WTC11 (cell line): ENCODE measurements around the gene DOCK8. TPM values are rescaled to one million over a fixed set of nuclear protein-coding genes. Genes with fewer than 3 reads are reported as not detected.

Experiments
- ATAC-seq: fragments of 200-7000 bp; cut with Tn5 transposase; 2 replicates; pipeline ENCODE4 v1.10.0; 2021; ENCODE audit warnings: mild to moderate bottlenecking, moderate library complexity
- CTCF ChIA-PET: fragments of 300-600 bp; sonication (Branson Sonifier 250); formaldehyde crosslinking; loops from one replicate; lab custom pipeline; 2021; ENCODE audit warnings: antibody characterized with exemption; lab: Charles Lee
- POLR2A ChIA-PET: fragments of 350-600 bp; sonication (Branson Sonifier 250); formaldehyde crosslinking; loops from one replicate; lab custom pipeline; 2021; ENCODE audit warnings: antibody characterized with exemption; lab: Charles Lee
- DNase-seq: peaks from one replicate; pipeline ENCODE4 v3.0.0; 2021; ENCODE audit warnings: low spot score
- H3K27ac Mint-ChIP-seq: 2 replicates; pipeline ENCODE4 v1.8.0; 2021; ENCODE audit warnings: mixed read lengths
- H3K27me3 Mint-ChIP-seq: 2 replicates; pipeline ENCODE4 v1.8.0; 2021; ENCODE audit warnings: low read depth, mild to moderate bottlenecking, moderate library complexity, mixed read lengths
- H3K36me3 Mint-ChIP-seq: 2 replicates; pipeline ENCODE4 v1.8.0; 2021; ENCODE audit warnings: mixed read lengths
- H3K4me1 Mint-ChIP-seq: 2 replicates; pipeline ENCODE4 v1.8.0; 2022; ENCODE audit warnings: mixed read lengths
- H3K4me3 Mint-ChIP-seq: 2 replicates; pipeline ENCODE4 v1.8.0; 2021; ENCODE audit warnings: mild to moderate bottlenecking, moderate library complexity, mixed read lengths
- H3K9me3 Mint-ChIP-seq: 2 replicates; pipeline ENCODE4 v1.8.0; 2021; ENCODE audit warnings: mixed read lengths
- CBFB ChIP-seq: sonication (generic); formaldehyde crosslinking; IDR thresholded peaks from 2 replicates; pipeline ENCODE4 v1.8.1; 2022; ENCODE audit warnings: mild to moderate bottlenecking, low read depth, missing genetic modification reagents
- CREB1 ChIP-seq: sonication (generic); formaldehyde crosslinking; IDR thresholded peaks from 2 replicates; pipeline ENCODE4 v1.8.0; 2023; ENCODE audit warnings: mild to moderate bottlenecking, missing genetic modification reagents
- CTCF ChIP-seq: fragments of 200-600 bp; IDR thresholded peaks from 2 replicates; pipeline ENCODE4 v1.8.0; 2022; ENCODE audit warnings: antibody characterized with exemption
- EMX1 ChIP-seq: fragments of 250-450 bp; sonication (Bioruptor Pico); IDR thresholded peaks from 2 replicates; pipeline ENCODE4 v1.8.0; 2021; ENCODE audit warnings: mild to moderate bottlenecking
- ESRRA ChIP-seq: sonication (generic); formaldehyde crosslinking; IDR thresholded peaks from 2 replicates; pipeline ENCODE4 v1.8.1; 2022; ENCODE audit warnings: mild to moderate bottlenecking, missing genetic modification reagents, borderline replicate concordance
- FOXJ3 ChIP-seq: sonication (generic); formaldehyde crosslinking; IDR thresholded peaks from 2 replicates; pipeline ENCODE4 v1.9.0; 2021; ENCODE audit warnings: missing genetic modification reagents, mild to moderate bottlenecking, borderline replicate concordance
- FOXK1 ChIP-seq: sonication (generic); formaldehyde crosslinking; IDR thresholded peaks from 2 replicates; pipeline ENCODE4 v1.8.0; 2022; ENCODE audit warnings: mild to moderate bottlenecking, moderate library complexity, missing genetic modification reagents
- GABPB1 ChIP-seq: sonication (generic); formaldehyde crosslinking; IDR thresholded peaks from 2 replicates; pipeline ENCODE4 v1.8.1; 2023; ENCODE audit warnings: mild to moderate bottlenecking, missing genetic modification reagents
- HMGA2 ChIP-seq: fragments of 250-450 bp; sonication (Bioruptor Pico); IDR thresholded peaks from 2 replicates; pipeline ENCODE4 v1.4.0; 2021; ENCODE audit warnings: mild to moderate bottlenecking, moderate library complexity
- HMGXB4 ChIP-seq: sonication (generic); formaldehyde crosslinking; IDR thresholded peaks from 2 replicates; pipeline ENCODE4 v1.8.1; 2023; ENCODE audit warnings: mild to moderate bottlenecking, moderate library complexity, missing genetic modification reagents
- IRF1 ChIP-seq: sonication (generic); formaldehyde crosslinking; IDR thresholded peaks from 2 replicates; pipeline ENCODE4 v1.8.0; 2023; ENCODE audit warnings: missing genetic modification reagents
- IRF2 ChIP-seq: sonication (generic); formaldehyde crosslinking; IDR thresholded peaks from 2 replicates; pipeline ENCODE4 v1.8.0; 2022; ENCODE audit warnings: low read depth, missing genetic modification reagents, borderline replicate concordance
- NFATC4 ChIP-seq: fragments of 250-450 bp; sonication (Bioruptor Pico); IDR thresholded peaks from 2 replicates; pipeline ENCODE4 v1.9.0; 2021; ENCODE audit warnings: mild to moderate bottlenecking
- NFYB ChIP-seq: sonication (generic); formaldehyde crosslinking; conservative IDR thresholded peaks from 2 replicates; pipeline ENCODE4 v1.8.0; 2022; ENCODE audit warnings: low read depth, missing genetic modification reagents
- NR1H2 ChIP-seq: sonication (generic); formaldehyde crosslinking; IDR thresholded peaks from 2 replicates; pipeline ENCODE4 v1.9.0; 2021; ENCODE audit warnings: mild to moderate bottlenecking, moderate library complexity, missing genetic modification reagents
- PRRX2 ChIP-seq: fragments of 250-450 bp; sonication (Bioruptor Pico); IDR thresholded peaks from 2 replicates; pipeline ENCODE4 v1.8.0; 2021; ENCODE audit warnings: mild to moderate bottlenecking
- SMAD4 ChIP-seq: sonication (generic); formaldehyde crosslinking; IDR thresholded peaks from 2 replicates; pipeline ENCODE4 v1.8.0; 2022; ENCODE audit warnings: mild to moderate bottlenecking, missing genetic modification reagents
- SOX15 ChIP-seq: fragments of 250-450 bp; sonication (Bioruptor Pico); IDR thresholded peaks from 2 replicates; pipeline ENCODE4 v1.9.0; 2021; ENCODE audit warnings: mild to moderate bottlenecking
- ZNF121 ChIP-seq: sonication (generic); formaldehyde crosslinking; IDR thresholded peaks from 2 replicates; pipeline ENCODE4 v1.8.0; 2023; ENCODE audit warnings: missing genetic modification reagents
- ZNF138 ChIP-seq: sonication (generic); formaldehyde crosslinking; conservative IDR thresholded peaks from 2 replicates; pipeline ENCODE4 v1.8.1; 2022; ENCODE audit warnings: mild to moderate bottlenecking, moderate library complexity, missing genetic modification reagents
- ZNF232 ChIP-seq: sonication (generic); formaldehyde crosslinking; IDR thresholded peaks from 2 replicates; pipeline ENCODE4 v1.8.0; 2022; ENCODE audit warnings: mild to moderate bottlenecking, missing genetic modification reagents
- ZNF317 ChIP-seq: sonication (generic); formaldehyde crosslinking; IDR thresholded peaks from 2 replicates; pipeline ENCODE4 v1.8.1; 2023; ENCODE audit warnings: low read depth, mild to moderate bottlenecking, moderate library complexity, missing genetic modification reagents, borderline replicate concordance
- ZNF396 ChIP-seq: fragments of 250-450 bp; sonication (Bioruptor Pico); IDR thresholded peaks from 2 replicates; pipeline ENCODE4 v1.8.0; 2021; ENCODE audit warnings: mild to moderate bottlenecking, moderate library complexity, borderline replicate concordance
- ZSCAN18 ChIP-seq: fragments of 250-450 bp; sonication (Bioruptor Pico); IDR thresholded peaks from 2 replicates; pipeline ENCODE4 v2.1.2; 2022; ENCODE audit warnings: mild to moderate bottlenecking, moderate library complexity
- total RNA-seq: library from RNA; stranded (reverse); gene quantifications from 3 replicates; pipeline ENCODE4 v1.2.3, GENCODE V29; 2021
- TF ChIP-seq, protein P1 (sequence below): sonication (generic); formaldehyde crosslinking; IDR thresholded peaks from 2 replicates; pipeline ENCODE4 v1.8.1; 2023; ENCODE audit warnings: mild to moderate bottlenecking, missing genetic modification reagents, moderate library complexity
- TF ChIP-seq, protein P2 (sequence below): sonication (generic); formaldehyde crosslinking; IDR thresholded peaks from 2 replicates; pipeline ENCODE4 v1.8.0; 2022; ENCODE audit warnings: mild to moderate bottlenecking, missing genetic modification reagents
- TF ChIP-seq, protein P3 (sequence below): sonication (generic); formaldehyde crosslinking; IDR thresholded peaks from 2 replicates; pipeline ENCODE4 v1.8.1; 2022; ENCODE audit warnings: mild to moderate bottlenecking, moderate library complexity, missing genetic modification reagents
- TF ChIP-seq, protein P4 (sequence below): sonication (generic); formaldehyde crosslinking; IDR thresholded peaks from 2 replicates; pipeline ENCODE4 v1.8.1; 2022; ENCODE audit warnings: low read depth, missing genetic modification reagents, borderline replicate concordance

Gene DOCK8
- total RNA-seq, 1 experiment from 2014 or later, result 3.2 TPM

DNA sequence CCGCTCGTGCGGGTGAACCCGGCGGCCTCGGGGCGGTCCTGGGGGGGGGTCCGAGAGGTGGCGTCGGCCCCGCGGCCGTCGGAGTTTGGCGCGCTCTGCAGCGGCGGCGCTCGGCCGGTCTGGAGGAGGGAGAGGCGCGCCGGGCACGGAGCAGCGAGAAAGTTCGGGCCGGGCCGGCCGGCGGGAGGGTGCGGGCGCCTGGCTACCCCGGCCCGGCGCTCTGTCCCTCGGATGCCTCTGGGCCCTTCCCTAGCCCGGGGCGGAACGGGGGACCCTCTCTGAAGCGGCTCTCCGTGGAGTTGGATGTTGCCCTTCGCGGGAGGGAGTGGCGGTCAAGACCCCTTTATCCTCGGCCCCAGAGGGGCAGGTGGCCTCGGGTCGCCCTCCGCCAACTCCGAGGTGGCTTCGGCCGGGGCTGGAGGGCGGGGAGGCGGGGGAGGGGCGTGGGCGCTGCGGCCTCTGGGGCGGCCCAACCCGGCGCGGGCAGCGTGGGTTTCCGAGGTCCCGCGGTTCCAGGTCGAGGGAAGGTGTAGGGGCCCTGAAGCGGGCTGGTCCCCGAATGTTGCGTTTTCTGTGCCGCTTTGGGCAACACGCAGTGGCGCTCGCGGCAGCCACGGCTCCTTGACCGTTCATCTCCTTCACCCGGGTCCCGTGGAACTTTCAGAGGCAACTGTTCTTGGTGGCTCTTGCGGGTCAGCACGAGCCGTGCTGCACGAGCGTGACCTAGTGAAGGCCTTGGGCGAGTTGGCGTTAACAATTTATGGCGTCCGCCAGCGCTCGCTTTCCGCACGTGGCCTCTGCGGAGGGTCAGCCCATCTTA, 290.5 kb downstream of the DOCK8 start:
- Mint-ChIP-seq H3K4me3 (peak overlapping the region; percentile 81), H3K9me3 (peaks cover 2% of the 10 kb centered on the region), H3K27ac (no peak overlapping the region), H3K4me1 (peaks cover 19% of the 10 kb centered on the region), H3K36me3 (peaks cover 4% of the 10 kb centered on the region; the same call in 1 of the 2 replicates), H3K27me3 (peaks cover 40% of the 10 kb centered on the region)
- DNase-seq, result peak; percentile 47
- ChIA-PET CTCF (interaction anchor here (0.5 to 1.2 kb wide), 2 partner anchors 116 to 259 kb away, joined by 3 to 6 read pairs; no protein-coding TSS in a partner anchor), POLR2A (interaction anchor here (1.0 to 1.2 kb wide), 2 partner anchors 61 to 68 kb away, joined by 3 read pairs; no protein-coding TSS in a partner anchor)
- ATAC-seq, result peak; percentile 51
- TF ChIP-seq GABPB1 (no peak), ZNF232 (CRISPR knock-in tag) (no peak), ZNF121 (CRISPR knock-in tag) (no peak), ZNF317 (CRISPR knock-in tag) (no peak), ZNF138 (no peak), CTCF (no peak), IRF2 (CRISPR knock-in tag) (no peak), NR1H2 (CRISPR knock-in tag) (no peak), HMGXB4 (CRISPR knock-in tag) (no peak), EMX1 (CRISPR knock-in tag) (no peak), FOXJ3 (no peak), CREB1 (CRISPR knock-in tag) (0 out of 2 replicates have a peak, but pooled peaks have one; percentile 38), SOX15 (CRISPR knock-in tag) (no peak), SMAD4 (CRISPR knock-in tag) (no peak), ZSCAN18 (CRISPR knock-in tag) (no peak), NFYB (CRISPR knock-in tag) (no peak), PRRX2 (CRISPR knock-in tag) (no peak), CBFB (no peak), FOXK1 (CRISPR knock-in tag) (peak; percentile 12; the same call in 1 of the 2 replicates), HMGA2 (CRISPR knock-in tag) (no peak), ZNF396 (CRISPR knock-in tag) (no peak), IRF1 (0 out of 2 replicates have a peak, but pooled peaks have one; percentile 53), NFATC4 (CRISPR knock-in tag) (no peak), ESRRA (CRISPR knock-in tag) (no peak)
- TF ChIP-seq, protein P1, sequence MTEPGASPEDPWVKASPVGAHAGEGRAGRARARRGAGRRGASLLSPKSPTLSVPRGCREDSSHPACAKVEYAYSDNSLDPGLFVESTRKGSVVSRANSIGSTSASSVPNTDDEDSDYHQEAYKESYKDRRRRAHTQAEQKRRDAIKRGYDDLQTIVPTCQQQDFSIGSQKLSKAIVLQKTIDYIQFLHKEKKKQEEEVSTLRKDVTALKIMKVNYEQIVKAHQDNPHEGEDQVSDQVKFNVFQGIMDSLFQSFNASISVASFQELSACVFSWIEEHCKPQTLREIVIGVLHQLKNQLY, result no peak
- TF ChIP-seq, protein P2, sequence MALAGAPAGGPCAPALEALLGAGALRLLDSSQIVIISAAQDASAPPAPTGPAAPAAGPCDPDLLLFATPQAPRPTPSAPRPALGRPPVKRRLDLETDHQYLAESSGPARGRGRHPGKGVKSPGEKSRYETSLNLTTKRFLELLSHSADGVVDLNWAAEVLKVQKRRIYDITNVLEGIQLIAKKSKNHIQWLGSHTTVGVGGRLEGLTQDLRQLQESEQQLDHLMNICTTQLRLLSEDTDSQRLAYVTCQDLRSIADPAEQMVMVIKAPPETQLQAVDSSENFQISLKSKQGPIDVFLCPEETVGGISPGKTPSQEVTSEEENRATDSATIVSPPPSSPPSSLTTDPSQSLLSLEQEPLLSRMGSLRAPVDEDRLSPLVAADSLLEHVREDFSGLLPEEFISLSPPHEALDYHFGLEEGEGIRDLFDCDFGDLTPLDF (CRISPR knock-in tag), result no peak
- TF ChIP-seq, protein P3, sequence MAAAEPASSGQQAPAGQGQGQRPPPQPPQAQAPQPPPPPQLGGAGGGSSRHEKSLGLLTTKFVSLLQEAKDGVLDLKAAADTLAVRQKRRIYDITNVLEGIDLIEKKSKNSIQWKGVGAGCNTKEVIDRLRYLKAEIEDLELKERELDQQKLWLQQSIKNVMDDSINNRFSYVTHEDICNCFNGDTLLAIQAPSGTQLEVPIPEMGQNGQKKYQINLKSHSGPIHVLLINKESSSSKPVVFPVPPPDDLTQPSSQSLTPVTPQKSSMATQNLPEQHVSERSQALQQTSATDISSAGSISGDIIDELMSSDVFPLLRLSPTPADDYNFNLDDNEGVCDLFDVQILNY (CRISPR knock-in tag), result 0 out of 2 replicates have a peak, but pooled peaks have one; percentile 10
- TF ChIP-seq, protein P4, sequence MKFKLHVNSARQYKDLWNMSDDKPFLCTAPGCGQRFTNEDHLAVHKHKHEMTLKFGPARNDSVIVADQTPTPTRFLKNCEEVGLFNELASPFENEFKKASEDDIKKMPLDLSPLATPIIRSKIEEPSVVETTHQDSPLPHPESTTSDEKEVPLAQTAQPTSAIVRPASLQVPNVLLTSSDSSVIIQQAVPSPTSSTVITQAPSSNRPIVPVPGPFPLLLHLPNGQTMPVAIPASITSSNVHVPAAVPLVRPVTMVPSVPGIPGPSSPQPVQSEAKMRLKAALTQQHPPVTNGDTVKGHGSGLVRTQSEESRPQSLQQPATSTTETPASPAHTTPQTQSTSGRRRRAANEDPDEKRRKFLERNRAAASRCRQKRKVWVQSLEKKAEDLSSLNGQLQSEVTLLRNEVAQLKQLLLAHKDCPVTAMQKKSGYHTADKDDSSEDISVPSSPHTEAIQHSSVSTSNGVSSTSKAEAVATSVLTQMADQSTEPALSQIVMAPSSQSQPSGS (CRISPR knock-in tag), result no peak
